GM21619 (cell line): Measurements from ENCODE around the gene MAPK8.
A peak's percentile ranks its signal among the peaks of the same experiment; 100 is the strongest.
"Not testable (repeated sequence)": the region's sequence is repeated elsewhere in the genome, so short reads cannot be mapped to it uniquely, and the experiment has no call there.

ENCODE experiments used
- ATAC-seq: cut with Tn5 transposase; IDR thresholded peaks from one replicate; pipeline ENCODE4 v1.9.1; 2021; ENCODE audit not compliant: unreplicated experiment

MAPK8 gene

GRCh38 chr10:48333856-48334255 is 27.4 kb downstream of the MAPK8 start:
- no peak for ATAC-seq

GRCh38 chr10:48335788-48336187 is 29.3 kb downstream of the MAPK8 start:
- ATAC-seq = no peak

- ATAC-seq = peak; percentile 78
Observed at GRCh38 chr10:48336978-48337599, 30.6 kb downstream of the MAPK8 start.

DNA sequence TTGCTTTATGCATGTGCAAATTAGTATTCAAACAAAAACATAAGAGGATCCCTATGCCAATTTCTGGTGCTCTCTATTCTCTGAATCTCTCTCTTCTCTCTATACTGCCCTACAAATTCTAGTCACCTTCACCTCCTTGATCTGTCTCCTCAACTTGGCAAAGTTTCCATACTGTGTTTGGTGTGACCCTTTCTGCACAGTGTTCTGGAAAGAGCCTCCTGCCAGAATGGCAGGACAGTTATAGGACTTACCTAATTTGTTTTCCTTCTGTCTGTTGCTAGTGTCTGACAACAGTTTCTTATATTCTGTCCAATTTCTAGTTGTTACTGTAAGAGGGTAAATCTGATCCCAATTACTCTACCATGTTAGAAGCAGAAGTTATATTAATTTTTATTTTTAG is 34.3 kb downstream of the MAPK8 start:
- ATAC-seq = no peak

DNA sequence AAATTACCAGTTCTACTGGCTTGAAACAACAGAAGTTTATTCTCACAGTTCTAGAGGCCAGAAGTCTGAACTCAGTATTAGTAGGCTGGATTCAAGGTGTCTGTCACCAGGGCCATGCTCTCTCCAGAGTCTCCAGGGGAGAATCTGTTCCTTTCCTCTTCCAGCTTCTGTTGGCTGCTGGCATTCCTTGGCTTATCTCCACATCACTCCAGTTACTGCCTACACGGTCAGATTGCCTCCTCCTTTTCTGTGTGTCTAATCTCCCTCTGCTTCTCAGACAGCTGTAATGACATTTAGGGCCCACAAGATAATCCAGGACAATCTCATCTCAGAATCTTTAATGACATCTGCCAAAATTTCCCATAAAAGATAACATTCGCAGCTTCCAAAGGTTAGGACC is 36.6 kb downstream of the MAPK8 start:
- ATAC-seq = no peak

- ATAC-seq = no peak
Observed at GRCh38 chr10:48343921-48344598, 37.6 kb downstream of the MAPK8 start.

GRCh38 chr10:48346248-48346647 is 39.8 kb downstream of the MAPK8 start:
- ATAC-seq = not testable (repeated sequence)

- ATAC-seq = not testable (repeated sequence)
Observed at GRCh38 chr10:48347539-48347938, 41.1 kb downstream of the MAPK8 start.

- ATAC-seq = not testable (repeated sequence)
Observed at GRCh38 chr10:48347943-48348342, 41.5 kb downstream of the MAPK8 start.

DNA sequence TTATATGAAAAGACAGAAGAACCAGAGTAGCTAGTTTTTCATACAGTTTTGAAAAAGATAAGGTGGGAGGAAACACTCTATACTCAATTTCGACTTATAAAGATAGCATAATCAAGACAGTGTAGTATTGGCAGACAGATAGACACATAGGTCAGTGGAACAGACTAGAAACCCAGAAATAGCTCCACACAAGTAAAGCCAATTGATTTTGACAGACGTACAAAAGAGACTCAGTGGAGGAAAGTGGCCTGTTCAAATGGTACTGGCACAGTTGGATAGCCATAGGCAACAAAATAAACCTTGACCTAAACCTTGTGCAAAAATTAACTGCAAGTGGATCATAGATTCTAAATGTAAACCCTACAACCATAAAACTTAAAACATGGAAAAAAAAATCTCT is 46.8 kb downstream of the MAPK8 start:
- ATAC-seq = no peak

- ATAC-seq = no peak
Observed at GRCh38 chr10:48357631-48358030, 51.2 kb downstream of the MAPK8 start.

- no peak for ATAC-seq
Observed at GRCh38 chr10:48358162-48358561, 51.7 kb downstream of the MAPK8 start.

- no peak for ATAC-seq
Observed at GRCh38 chr10:48358838-48359237, 52.4 kb downstream of the MAPK8 start.

DNA sequence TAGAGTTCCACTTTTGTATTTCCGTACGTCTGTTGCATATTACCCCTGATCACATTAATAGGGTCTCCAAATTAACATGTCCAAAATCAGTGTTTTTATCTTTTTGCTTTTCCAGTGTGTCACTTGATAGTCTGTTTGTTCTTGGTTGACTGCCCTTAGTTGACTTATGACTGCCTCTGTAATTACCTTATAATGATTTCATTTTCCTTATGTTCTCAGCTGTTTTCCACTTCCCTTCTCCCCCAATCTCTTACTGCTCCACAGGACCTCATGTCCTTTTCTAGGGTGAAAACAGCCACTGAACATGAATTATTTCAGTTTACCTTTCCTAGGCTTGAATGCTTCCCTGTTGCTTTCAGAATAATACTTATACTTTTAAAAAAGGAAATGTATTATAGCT is 54.7 kb downstream of the MAPK8 start:
- no peak for ATAC-seq

GRCh38 chr10:48363617-48364355 is 57.3 kb downstream of the MAPK8 start:
- peak; percentile 58 for ATAC-seq

- ATAC-seq = no peak
Observed at GRCh38 chr10:48364659-48365405, 58.4 kb downstream of the MAPK8 start.

- ATAC-seq = no peak
Observed at GRCh38 chr10:48365668-48366067, 59.2 kb downstream of the MAPK8 start.

- ATAC-seq = no peak
Observed at GRCh38 chr10:48366261-48366660, 59.8 kb downstream of the MAPK8 start.

DNA sequence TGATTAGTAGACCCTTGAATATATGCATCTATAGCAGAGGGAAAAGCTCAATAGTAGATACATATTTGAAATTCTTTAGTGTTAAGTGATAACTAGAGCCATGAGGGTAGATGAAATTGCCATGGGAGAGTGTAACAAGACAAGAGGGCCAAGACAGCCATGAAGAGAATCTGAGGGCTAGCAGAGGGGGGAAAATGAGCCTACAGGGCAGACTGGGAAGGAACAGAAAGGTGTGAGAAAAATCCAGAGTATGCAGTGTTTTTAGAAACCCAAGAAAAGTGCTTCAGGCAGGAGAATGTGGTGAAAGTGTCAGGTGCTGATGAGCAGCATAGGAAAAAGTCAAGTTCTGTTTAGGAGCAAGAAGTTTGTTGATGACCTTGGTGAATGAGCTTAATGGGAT is 63.0 kb downstream of the MAPK8 start:
- ATAC-seq = no peak

DNA sequence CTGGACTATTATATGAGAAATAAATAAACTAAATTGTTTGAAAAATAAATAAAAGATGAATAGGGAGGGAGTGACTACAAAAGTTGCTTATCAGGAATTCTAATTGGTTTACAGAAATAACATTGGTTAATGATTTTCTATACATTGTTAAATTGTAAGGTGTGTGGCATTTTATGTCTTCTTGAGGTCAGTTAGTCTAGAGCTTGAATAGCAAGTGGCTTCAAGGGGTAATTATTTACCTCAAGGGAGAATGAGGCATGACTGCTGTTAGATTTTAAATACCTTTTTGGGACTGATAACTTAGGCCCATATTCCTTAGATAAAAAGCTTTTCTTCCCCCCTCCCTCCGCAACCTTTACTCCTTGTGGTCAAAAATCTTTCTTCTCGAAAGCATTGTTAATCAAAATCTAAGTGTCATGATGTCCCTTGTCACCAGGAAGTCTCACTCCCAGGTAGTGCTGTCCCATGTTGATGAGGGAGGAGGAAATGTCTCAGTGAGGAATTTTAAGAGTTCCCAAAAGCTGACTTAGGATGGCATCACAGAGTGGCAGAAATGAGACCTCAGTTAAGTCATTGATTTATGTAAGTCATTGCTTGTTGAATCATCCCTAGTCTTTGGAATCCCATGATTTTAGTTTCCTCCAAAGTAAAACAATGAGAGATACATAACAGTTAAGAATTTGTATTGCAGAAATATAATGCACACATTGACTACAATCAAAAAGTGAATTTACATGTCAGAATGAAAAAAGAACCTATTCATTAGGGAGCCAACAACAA is 71.5 kb downstream of the MAPK8 start:
- ATAC-seq = no peak

DNA sequence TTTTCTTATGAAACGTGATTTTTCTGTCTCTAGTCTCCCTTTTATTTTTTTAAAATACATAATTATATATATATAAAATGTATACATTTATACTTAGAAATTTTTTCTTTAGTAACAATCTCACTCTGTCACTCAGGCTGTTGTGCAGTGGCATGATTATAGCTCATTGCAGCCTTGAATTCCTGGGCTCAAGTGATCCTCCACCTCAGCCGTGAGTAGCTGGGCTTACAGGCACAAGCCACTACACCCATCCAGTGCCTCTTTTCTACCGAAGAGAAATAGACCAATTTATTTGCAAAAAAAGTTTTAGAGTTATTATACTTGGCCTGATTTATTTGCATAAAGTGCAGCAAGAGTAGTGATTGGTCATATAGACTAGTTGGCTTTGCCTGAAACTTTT is 72.2 kb downstream of the MAPK8 start:
- ATAC-seq = no peak
